ENCODE measurements around the gene HNRNPUL2.
A peak's percentile ranks its signal among the peaks of the same experiment; 100 is the strongest.
"Not testable (repeated sequence)": the region's sequence is repeated elsewhere in the genome, so short reads cannot be mapped to it uniquely, and the experiment has no call there.

Gene HNRNPUL2

DNA sequence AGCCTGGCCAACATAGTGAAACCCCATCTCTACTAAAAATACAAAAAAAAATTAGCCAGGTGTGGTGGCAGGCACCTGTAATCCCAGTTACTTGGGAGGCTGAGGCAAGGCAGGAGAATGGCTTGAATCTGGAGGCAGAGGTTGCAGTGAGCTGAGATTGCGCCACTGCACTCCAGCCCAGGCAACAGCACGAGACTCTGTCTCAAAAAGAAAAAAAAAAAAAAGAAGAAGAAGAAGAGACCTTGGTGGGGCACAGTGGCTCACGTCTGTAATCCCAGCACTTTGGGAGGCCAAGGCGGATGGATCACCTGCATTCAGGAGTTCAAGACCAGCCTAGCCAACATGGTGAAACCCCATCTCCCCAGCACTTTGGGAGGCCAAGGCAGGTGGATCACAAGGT lies 23.3 kb downstream of the HNRNPUL2 start:
- not testable (repeated sequence) for DNase-seq (ENCODE audit: low spot score)

DNA sequence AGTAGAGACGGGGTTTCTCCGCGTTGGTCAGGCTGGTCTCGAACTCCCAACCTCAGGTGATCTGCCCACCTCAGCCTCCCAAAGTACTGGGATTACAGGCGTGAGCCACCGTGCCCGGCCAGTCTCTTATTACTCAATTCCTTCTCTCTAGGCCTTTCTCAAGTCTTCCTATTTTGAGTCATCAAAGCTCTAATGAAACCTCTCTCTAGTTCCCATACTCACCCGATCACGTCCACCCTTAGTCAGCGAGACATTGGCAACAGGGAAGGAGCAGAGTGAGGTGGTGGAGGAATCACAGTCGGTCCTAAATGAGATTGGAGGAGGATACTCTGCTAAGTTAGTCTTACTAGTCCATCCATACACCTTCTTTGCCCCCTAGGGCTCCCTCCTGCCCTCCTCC lies 25.0 kb downstream of the HNRNPUL2 start:
- no peak for DNase-seq (ENCODE audit: low spot score)

DNA sequence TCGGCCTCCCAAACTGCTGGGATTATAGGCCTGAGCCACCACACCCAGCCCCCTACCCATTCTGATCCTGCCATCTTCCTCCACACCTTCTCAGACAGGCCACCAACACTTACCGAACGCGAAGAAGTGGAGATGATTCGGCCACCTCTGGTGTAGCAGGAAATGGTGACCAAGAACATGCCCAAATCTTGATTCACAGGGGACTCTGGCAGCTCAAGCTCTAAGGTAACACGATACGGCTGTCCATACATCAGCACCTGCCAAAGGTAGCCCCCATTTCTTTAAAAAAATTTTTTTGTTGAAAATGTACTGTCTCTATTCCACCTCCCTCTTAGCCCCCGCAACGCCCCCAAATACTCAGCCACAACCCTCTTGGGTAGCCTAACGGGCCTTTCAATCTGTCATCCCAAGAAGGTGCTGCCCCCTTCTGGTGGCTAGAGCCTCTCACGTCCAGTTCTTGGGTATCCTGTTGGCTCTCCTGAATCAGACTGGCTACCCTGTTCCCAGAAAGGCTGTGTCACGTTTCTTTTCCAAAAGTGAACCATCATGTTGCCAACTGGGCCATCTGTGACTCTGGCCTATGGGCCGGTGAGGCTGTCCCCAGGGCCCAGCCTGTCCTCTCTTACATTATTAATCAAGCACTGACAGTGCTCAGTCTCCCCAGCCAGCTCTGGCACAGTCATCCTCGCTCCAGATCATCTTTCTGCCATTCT lies 32.6 kb downstream of the HNRNPUL2 start:
- DNase-seq (ENCODE audit: low spot score), result peak; percentile 66

DNA sequence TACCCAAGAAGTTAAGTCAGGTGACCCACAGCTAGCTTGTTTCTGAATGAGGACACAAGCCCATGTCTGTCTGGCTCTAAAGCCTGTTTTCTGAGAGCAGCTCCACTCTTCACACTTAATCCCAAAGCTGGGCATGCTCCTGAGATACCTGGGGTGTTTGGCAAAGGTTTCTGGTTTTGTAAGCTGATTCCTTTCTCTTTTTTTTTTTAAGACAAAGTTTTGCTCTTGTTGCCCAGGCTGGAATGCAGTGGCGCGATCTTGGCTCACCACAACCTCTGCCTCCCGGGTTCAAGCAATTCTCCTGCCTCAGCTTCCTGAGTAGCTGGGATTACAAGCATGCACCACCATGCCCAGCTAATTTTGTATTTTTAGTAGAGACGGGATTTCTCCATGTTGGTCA lies 33.6 kb downstream of the HNRNPUL2 start:
- DNase-seq (ENCODE audit: low spot score), result not testable (repeated sequence)

DNA sequence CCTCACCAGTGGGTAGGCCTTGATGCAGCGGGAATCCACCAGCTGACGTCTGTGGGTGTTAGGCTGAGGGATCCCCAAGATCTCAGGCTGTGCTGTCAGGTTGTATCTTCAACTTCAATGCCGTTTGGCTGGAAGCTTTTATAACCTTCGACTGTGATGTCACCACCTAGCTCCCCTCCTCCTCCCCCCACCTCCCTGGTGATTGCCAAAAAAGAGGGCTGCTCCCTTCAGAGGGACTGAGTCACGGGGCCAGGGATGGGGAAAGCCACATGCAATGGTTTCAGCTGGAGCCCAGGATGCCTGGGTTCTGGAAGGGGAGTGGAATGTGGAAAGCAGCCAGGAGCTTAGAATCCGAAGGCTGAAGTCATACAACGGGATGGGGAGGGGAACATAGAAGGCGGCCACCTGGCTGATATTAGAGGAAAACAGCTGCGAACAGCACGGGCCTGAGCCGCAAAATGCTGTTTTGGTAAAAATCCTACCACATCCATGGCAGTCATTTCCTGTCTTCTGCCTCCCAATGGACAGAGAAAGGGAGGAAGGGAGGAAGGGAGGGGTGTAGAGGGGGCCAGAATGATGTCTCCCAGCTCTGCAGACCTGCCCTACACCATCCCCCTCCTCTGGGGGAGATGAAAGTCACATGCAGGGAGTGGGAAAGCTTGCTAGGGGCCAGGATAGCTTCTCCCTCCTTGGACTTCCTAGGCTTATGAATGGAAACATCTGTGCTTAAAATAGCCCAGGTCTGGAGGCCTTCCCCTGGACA lies 37.7 kb downstream of the HNRNPUL2 start, which contains the start of gene LRRN4CL:
LRRN4CL (minus strand) TSS at position 110 of the 763 bp plus-strand sequence. CDS start 1,022 bp downstream, outside the sequence.
- no peak for DNase-seq (ENCODE audit: low spot score)

DNA sequence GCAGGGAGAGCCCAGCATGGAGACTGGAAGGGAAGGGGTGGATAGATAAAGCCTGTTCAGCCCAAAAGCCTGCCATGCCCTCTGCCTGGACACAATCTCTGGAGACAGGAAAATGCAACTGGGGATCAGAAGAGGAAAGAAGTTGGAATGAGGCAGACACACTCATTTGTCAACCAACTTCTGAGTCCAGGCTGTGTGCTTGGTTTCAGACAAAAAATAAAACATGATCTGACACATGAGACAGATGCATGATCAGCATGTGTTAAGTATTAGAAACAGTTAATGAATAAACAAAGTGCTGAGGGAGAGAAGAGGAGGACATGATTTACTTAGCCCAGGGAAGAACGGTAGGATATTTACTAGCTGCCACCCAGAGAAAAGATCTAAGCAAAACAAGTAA lies 38.8 kb downstream of the HNRNPUL2 start:
- DNase-seq (ENCODE audit: low spot score), result no peak

DNA sequence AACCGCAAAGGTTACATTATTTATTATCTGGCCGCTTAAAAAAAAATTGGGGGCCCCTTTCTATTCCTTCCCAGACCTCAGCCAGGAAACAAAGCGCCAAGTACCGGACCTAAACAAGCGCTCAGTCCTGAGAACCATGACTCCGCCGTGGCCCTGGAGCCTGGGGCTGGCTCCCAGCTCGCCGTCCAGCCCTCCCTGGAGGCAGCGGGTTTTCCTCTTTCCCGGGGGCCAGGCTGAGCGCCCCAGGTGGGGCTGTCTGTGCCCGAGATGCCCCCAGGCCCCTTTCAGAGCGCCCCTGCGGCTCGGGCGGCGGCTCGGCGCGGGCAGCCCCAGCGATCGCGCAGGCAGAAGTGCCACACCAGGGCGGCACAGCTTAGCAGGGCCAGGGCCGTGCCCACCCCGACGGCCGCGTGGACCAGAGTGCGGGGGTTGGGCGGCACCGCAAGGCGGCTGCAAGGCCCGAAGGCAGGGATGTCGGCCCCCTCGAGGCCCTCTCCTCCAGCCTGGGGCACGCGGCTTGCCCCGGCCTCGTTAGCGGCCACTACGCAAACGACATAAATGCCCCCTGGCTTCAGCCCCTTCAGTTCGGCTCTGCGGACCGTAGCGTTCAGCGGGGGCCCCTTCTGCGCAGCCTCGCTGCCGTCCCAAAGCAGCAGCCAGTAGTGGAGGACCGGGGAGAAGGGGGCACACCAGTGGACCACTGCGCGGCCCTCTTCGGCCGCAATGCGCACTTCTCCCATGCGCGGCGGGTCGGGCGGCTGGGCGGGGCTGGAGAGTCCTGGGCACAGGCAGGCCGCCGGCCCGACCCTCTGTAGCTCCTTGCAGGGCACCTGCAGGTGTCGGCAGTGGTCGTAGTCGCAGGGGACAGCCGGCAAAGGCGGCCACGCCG lies 39.5 kb downstream of the HNRNPUL2 start:
- no peak for DNase-seq (ENCODE audit: low spot score)

DNA sequence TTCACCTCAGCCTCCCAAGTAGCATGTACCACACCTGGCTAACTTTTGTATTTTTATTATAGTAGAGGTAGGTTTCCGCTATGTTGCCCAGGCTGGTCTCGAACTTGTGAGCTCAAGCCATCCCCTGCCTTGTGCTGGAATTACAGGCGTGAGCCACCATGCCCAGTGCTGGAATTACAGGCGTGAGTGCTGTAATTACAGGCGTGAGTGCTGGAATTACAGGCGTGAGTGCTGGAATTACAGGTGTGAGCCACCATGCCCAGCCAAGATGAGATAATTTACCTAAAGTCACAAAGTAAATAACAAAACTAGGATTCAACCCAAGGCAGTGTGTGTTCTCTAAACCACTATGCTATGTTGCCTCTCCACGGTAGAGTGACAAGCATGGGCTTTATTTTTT lies 44.7 kb downstream of the HNRNPUL2 start:
- no peak for DNase-seq (ENCODE audit: low spot score)

DNA sequence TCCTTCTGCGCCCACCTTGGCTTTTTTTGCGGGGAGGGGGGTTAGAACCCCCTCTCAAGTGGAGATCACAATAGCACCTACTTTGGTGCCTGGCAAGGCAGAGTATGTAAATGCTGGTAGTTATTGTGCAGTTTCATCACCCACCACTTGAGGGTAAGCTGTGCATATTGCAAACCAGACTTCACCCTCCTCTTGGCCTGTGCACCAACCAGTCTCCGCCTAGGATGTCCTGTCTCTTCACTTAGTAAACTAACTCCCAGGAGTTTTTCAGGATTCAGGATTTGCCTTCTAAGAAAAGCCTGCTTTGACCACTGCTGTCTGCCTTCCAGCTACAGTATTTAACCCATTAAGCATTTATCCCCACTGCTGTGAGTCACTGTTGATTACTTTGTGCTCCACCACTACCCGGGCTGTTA lies 46.4 kb downstream of the HNRNPUL2 start:
- DNase-seq (ENCODE audit: low spot score), result peak; percentile 75

DNA sequence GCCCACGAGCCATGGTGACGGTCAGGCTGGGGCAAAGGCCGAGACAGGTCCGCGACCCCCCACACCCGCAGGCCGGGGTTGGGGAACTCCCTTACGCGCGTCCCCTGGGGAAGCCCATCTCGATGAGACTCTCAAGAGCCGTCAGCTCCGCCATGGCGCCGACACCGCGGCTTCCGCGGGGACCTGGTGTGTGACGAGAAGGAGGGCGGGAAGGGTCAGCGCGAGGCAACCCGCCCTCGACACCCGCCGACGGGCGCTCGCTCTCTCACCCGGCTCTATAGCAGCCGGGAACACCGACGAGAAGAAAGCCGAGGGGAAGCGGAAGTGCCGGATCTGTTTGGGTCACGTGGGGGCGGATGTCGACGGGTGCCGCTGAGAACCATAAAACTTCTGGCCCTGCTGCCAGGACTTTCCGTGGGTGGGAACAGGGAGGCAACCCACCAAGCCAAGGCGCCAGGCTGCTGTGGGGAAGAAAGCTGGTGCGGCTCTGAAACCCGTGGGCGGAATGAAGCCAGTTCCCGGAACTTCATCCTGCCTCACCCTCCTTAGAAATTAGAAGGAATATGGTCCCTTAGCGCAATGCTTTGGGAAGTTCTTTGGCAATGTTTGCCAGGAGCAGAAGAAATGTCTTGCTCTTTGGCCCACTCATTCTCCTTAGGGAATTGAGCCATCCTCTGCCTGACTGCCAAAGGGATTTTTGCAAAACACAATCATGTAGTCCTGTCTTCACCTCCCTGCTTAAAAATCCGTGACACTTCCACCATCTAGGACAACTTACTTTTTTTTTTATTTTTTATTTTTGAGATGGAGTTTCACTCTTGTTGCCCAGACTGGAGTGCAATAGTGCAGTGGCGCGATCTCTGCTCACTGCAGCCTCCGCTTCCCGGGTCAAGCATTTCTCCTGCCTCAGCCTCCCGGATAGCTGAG lies 48.2 kb downstream of the HNRNPUL2 start, which contains the start of gene UBXN1:
UBXN1 (minus strand) TSS at position 304 of the 927 bp plus-strand sequence; CDS start at position 154, 150 bp downstream.
- peak; percentile 91 for DNase-seq (ENCODE audit: low spot score)

DNA sequence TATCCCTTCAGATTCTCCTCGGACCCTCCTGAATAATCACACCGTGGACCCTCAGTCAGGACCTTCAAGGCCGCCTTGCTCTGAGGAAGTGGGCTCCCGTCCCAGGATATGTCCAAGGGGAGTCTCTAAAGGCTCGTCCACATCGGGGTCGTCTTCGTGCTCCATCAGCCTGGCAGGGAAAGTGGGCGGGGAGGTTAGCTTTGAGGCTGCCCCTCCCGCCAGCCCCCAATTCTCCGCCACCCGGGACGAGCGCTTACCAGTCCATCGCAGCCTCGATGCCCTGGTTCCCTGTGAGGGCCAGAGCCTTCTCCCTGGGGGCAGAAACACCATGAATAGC lies 48.9 kb downstream of the HNRNPUL2 start:
- DNase-seq (ENCODE audit: low spot score), result no peak

DNA sequence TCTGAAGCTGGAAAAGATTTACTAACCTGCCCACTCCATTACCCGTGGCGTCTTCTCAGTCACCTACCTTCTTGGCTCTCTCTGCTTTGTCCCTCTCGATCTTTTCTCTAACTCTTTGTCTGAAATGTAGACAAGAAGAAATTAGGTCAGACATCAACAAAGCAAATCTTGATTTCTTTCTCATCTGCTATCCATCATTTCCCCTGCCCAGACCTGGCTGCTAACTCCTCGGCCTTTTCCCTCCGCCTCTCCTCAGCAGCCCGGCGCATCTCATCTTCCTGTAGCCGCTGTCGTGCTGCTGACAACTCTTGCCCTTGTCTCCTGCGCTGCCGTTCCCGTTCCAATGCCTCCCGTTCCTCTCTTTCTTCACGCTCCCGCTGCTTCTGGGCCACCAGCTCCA lies 49.5 kb downstream of the HNRNPUL2 start:
- no peak for DNase-seq (ENCODE audit: low spot score)

DNA sequence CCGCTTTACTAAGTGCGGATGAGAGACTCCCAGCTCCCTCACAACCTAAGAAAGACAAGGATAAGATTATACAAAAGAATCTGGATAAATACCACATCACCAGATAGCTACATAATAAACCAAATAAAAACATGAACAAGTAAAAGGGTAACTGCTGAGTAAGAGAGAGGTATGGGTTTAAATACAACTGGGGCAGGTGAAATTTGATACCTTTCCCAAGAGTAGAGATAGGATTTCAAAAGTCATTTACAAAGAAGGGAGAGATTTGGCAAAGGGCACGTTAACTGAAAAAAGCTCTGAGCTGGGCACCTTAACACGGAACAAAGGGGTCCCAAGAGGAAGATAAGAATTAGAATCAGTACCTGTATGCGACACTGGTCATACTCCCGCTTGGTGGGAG lies 50.1 kb downstream of the HNRNPUL2 start:
- no peak for DNase-seq (ENCODE audit: low spot score)

DNA sequence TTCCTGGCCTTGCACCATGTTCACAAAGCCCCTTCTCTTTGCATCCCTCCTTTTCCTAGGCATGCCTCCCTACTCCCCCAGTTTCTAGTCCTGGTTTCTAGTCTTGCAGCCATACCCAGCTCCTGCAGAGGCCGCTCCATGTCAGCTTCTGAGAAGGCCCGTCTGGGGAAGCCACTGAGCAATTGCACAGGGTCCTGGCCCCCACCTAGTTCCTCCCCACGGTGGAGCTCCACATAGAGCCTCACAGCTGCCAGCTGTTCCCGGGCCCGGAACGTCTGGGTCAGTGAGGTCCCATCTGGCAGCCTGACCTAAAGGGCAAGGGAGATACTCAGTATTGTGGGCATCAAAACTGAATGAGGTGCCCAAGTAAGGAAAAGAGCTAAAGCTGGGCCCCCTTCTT lies 50.6 kb downstream of the HNRNPUL2 start:
- DNase-seq (ENCODE audit: low spot score), result no peak

DNA sequence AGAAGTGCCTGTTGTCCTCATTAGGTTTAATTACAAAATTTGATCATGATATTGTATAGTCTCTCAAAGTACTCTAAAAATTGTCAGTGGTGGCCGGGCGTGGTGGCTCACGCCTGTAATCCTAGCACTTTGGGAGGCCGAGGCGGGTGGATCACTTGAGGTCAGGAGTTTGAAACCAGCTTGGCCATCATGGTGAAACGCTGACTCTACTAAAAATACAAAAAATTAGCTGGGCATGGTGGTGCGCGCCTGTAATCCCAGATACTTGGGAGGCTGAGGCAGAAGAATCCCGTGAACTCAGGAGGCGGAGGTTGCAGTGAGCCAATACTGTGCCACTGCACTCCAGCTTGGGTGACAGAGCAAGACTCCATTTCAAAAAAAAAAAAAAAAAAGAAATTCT lies 51.8 kb downstream of the HNRNPUL2 start:
- not testable (repeated sequence) for DNase-seq (ENCODE audit: low spot score)

DNA sequence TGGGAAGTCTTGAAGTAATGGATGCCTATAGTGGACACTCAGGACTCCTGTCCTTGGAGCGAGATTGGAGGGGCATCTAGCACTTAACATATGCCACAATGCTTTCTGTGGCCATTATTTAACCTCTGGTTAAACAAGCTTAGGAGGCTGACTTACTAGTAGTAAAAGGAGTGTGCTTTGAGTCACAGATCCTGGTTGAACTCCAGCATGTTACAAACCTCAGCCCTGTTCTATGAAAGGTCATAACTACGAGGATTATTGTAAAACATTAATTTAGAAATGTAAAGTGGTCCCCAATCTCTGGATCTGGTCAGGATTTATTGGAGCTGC lies 54.1 kb downstream of the HNRNPUL2 start:
- no peak for DNase-seq (ENCODE audit: low spot score)

DNA sequence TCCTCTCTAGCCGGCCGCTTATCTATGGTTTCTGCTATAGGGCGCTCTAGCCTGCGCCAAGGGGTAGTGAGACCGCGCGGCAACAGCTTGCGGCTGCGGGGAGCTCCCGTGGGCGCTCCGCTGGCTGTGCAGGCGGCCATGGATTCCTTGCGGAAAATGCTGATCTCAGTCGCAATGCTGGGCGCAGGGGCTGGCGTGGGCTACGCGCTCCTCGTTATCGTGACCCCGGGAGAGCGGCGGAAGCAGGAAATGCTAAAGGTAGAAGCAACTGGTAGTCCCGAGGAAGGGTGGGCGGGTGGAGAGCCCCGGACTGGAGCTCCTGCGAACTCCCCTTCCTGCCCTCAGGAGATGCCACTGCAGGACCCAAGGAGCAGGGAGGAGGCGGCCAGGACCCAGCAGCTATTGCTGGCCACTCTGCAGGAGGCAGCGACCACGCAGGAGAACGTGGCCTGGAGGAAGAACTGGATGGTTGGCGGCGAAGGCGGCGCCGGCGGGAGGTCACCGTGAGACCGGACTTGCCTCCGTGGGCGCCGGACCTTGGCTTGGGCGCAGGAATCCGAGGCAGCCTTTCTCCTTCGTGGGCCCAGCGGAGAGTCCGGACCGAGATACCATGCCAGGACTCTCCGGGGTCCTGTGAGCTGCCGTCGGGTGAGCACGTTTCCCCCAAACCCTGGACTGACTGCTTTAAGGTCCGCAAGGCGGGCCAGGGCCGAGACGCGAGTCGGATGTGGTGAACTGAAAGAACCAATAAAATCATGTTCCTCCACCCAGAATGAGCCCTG lies 55.5 kb downstream of the HNRNPUL2 start, which contains the start of the genes LBHD1 and UQCC3:
LBHD1 (minus strand) TSS at position 660 of the 782 bp plus-strand sequence. CDS start 2,236 bp downstream, outside the sequence.
UQCC3 (plus strand) TSS at position 66 of the 782 bp plus-strand sequence; CDS start at position 139, 73 bp downstream.
- DNase-seq (ENCODE audit: low spot score), result peak; percentile 94

DNA sequence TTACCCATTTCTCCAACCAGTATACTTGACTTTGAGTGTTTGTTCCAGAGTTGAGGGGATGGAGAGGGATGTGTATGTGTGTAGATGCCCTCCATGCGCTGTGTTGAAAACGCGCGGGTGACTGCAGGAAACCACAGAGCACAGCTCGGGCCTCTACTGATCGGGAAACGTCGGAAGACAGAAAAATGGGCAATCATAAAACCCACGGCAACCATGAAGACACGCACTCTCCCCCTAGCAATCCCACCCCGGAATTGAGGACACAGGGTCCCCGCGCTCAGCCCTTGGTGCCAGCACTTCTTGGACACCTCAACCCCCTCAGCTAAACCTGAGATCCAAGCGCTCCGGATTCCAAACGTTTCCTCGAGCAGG lies 56.0 kb downstream of the HNRNPUL2 start:
- DNase-seq (ENCODE audit: low spot score), result peak; percentile 74

DNA sequence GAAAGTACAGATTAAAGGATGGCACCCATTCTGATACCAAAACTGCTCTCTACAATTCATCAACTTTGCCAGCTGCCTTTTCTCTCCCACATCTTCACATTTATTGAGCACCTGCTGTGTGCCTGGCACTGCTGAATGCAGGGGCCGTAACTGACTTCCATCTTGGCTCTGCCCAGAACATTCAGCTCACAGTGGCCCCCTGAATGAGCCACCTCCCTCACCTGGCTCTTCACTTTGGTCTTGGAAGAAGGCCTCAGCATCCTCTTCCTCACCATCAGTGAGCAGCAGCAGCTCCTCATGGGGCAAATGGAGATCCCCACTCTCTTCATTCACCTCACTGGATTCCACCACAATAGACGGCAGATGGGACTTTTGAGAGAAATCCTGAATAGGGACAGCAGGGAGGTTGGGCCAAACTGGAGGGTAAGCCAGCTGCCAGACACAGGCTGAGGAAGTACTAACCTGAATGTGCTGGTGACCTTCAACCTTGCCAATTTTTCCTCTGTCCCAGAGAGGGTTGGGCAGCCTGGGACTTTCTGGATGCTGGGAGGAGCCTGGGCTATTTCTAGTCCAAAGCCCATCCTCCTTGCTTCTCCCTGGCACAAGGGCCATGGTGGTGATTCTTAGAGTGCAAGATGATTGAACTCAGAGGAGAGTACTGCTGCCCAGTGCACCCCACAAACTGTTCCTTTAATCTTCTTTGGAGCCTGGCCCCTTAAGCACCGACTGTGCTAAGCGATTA lies 57.7 kb downstream of the HNRNPUL2 start:
- no peak for DNase-seq (ENCODE audit: low spot score)

DNA sequence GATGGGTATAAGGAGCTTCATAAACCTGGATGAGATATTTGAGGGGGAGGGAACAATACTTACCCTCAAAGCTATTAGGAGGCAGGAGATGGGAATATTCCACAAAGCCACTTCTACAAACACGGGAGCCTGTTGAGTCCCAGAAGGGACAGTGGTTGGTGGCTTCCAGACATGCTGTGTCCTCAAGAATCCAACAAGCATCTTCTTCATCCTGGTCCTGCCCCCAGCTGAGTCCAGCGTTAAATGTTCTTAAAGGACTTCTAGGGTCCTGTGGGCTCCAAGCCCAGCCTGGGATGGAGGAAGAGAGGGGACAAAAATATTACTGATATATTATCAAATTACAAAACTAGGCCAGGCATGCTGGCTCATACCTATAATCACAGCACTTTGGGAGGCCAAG lies 59.8 kb downstream of the HNRNPUL2 start:
- DNase-seq (ENCODE audit: low spot score), result no peak

Data from SW480 (cell line).